ENCODE measurements around the gene DPEP2NB.

DPEP2NB gene

DNA sequence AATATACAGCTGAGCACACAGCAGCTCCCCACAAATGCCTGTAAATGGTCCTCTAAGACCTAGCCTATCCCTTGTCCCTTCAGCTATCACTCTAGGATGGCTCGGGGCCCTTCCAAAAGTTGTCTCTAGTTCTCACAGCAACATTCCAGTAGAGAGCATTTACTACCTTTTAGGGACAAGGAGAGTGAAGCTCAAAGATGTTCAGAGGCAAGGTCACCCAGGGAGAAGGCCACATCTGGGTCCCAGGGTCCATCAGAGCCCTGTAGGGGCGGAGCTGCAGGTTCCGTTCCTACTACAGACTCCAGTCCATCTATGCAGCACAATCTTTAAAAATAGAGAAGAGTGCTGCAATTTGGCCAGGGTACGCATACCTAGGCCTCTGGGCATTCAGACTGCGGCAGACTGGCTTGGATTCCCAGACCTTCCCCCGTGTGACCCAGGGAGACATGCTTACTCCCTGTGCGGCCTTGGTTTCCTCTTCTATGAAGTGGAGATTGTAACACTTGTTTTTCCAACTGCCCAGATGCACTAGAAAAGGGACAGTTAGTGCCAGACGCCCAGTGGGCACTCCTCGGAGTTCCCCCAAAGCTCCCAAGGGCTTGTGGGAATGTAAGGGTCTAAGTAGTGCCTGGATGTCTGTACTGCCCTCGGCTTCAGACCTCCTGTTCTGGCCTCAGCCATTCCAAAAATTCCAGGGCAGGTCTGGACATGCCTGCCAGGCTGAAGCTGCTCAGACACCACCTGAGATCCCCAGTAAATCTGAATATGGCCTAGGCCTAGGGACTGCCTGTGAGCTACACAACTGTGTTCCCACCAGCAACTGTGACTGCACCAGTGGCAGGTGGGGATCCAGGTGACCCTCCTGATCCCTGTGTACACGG is 49.8 kb downstream of the DPEP2NB start:
- TF ChIP-seq, protein P1, sequence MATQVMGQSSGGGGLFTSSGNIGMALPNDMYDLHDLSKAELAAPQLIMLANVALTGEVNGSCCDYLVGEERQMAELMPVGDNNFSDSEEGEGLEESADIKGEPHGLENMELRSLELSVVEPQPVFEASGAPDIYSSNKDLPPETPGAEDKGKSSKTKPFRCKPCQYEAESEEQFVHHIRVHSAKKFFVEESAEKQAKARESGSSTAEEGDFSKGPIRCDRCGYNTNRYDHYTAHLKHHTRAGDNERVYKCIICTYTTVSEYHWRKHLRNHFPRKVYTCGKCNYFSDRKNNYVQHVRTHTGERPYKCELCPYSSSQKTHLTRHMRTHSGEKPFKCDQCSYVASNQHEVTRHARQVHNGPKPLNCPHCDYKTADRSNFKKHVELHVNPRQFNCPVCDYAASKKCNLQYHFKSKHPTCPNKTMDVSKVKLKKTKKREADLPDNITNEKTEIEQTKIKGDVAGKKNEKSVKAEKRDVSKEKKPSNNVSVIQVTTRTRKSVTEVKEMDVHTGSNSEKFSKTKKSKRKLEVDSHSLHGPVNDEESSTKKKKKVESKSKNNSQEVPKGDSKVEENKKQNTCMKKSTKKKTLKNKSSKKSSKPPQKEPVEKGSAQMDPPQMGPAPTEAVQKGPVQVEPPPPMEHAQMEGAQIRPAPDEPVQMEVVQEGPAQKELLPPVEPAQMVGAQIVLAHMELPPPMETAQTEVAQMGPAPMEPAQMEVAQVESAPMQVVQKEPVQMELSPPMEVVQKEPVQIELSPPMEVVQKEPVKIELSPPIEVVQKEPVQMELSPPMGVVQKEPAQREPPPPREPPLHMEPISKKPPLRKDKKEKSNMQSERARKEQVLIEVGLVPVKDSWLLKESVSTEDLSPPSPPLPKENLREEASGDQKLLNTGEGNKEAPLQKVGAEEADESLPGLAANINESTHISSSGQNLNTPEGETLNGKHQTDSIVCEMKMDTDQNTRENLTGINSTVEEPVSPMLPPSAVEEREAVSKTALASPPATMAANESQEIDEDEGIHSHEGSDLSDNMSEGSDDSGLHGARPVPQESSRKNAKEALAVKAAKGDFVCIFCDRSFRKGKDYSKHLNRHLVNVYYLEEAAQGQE (IDR thresholded peaks at IDR 0.05; ENCODE audit: insufficient read depth in 1 of 2, low read depth in 2 of 2, low read length in 2 of 2): no peak
- TF ChIP-seq FOXP2 (optimal IDR thresholded peaks at IDR 0.05; ENCODE audit: borderline replicate concordance, extremely low read depth, extremely low read length, insufficient read depth) (no peak), POLR2AphosphoS5 (IDR thresholded peaks at IDR 0.05; ENCODE audit: low read depth, low read length) (no peak), TAF1 (IDR thresholded peaks at IDR 0.05; ENCODE audit: borderline replicate concordance, insufficient read depth, low read length) (no peak), SIN3A (IDR thresholded peaks at IDR 0.05; ENCODE audit: borderline replicate concordance, insufficient read depth, low read length) (no peak)

DNA sequence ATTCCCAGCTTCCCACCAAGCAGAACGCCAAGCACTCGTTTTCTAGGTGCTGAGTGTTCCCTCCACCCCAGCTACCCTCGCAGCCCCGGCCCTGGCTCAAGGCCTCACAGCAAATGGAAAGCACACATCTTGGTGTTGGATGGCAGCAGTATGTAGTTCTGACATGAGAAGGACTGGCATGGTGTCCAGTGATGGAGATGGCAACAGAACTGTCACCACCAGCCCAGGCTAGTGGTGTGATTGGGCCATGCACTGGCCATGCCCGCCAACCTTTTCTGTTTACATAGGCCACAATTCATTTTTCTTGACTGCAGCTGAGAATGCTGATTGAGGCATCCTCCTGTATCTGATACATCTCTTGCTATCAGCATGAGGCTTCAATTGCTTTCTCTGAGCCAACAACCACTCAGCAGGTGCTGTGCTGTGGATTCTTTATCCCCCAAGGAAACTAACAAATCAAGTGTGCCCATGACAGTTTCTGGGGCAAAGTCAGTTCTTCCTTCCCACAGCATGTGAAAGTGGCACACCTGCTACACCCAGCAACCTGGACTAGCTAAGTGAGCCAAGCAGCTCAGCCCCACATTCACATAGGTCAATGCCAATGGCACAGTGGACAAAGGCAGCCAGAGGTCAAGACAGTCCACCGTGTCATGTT is 51.1 kb downstream of the DPEP2NB start:
- TF ChIP-seq, protein P1 (IDR thresholded peaks at IDR 0.05; ENCODE audit: insufficient read depth in 1 of 2, low read depth in 2 of 2, low read length in 2 of 2): no peak
- no peak for TF ChIP-seq POLR2AphosphoS5 (IDR thresholded peaks at IDR 0.05; ENCODE audit: low read depth, low read length)
- TF ChIP-seq TAF1 (IDR thresholded peaks at IDR 0.05; ENCODE audit: borderline replicate concordance, insufficient read depth, low read length): no peak
- TF ChIP-seq FOXP2 (optimal IDR thresholded peaks at IDR 0.05; ENCODE audit: borderline replicate concordance, extremely low read depth, extremely low read length, insufficient read depth): no peak

DNA sequence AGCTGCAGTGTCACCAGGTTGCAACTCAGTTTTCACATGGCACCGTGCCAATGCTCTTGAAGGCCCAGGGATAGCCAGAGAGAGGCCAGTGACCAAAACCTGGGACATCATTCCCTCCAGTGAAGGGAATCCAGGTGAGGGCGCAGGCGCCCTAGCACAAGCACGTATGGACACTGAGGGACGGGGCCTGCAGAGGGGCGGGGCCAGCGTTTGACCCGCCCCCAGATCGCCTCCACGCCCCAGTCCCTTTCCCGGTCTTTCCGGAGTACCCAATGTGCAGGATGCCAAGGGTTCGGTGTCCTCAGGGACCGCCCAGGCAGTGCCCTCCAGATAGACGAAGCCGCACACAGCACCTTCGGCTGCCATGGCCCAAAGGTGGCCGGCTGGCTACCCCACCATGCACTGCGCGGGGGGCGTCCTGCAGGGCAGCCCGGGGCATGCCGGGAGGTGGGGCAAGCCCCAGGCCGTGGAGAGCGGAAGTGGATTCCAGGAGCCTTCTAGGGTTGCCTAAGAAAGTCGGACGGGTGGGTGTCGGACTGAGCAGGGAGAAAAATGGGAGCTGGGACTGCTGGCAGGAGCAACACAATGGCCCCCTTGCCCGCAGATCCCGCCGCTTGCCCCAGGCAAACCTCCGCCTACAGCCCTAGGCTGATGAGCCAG is 51.9 kb downstream of the DPEP2NB start:
- TF ChIP-seq, protein P1 (IDR thresholded peaks at IDR 0.05; ENCODE audit: insufficient read depth in 1 of 2, low read depth in 2 of 2, low read length in 2 of 2): no peak
- TF ChIP-seq SIN3A (IDR thresholded peaks at IDR 0.05; ENCODE audit: borderline replicate concordance, insufficient read depth, low read length) (no peak), FOXP2 (optimal IDR thresholded peaks at IDR 0.05; ENCODE audit: borderline replicate concordance, extremely low read depth, extremely low read length, insufficient read depth) (no peak), POLR2AphosphoS5 (IDR thresholded peaks at IDR 0.05; ENCODE audit: low read depth, low read length) (no peak), TAF1 (IDR thresholded peaks at IDR 0.05; ENCODE audit: borderline replicate concordance, insufficient read depth, low read length) (no peak)
